ENCODE data around the gene STIL.
"Not testable (repeated sequence)": the region's sequence is repeated elsewhere in the genome, so short reads cannot be mapped to it uniquely, and the experiment has no call there.

The STIL gene

DNA sequence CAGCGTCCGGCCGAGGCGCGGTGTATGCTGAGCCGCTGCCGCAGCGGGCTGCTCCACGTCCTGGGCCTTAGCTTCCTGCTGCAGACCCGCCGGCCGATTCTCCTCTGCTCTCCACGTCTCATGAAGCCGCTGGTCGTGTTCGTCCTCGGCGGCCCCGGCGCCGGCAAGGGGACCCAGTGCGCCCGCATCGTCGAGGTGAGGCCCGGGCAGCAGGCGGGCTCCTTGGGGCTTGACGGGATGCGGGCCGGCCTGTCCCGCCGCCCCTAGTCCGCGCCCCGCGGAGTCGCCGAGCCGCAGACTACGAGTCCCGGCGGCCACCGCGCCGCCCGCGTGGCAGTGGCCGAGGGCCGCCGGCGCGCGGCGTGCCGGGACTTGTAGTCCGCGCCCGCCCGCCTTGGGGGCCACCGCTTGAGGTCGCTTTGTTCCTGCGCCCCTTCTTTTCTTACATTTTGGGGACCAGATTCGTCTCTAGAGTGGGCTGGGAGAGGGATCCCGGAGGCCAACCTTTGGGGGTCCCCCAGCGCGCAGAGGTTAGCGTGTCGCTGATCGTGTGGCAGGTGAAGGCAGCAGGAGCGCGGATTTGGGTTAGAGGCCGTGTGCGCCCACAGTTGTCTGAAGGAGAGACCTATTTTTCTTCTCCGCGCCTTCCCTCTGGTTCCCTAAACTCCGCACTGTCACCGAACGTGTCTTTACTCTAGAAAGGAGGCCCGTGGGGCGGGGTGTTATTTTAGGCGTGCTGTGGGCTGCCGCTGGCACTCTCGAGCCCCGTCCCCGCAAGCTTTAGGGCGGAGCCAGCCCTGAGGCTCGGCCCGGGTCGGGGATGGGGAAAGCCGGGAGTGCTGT, 20.2 kb upstream of the STIL start:
- H3K9ac ChIP-seq (ENCODE audit: low read depth, low read length) = peak overlapping the region; percentile 94
- peaks cover under 1% of the 10 kb centered on the region for H3K36me3 ChIP-seq (ENCODE audit: insufficient read depth, low read length)
- H3K4me3 ChIP-seq (ENCODE audit: low read length) = peak overlapping the region; percentile 93
- H3K4me2 ChIP-seq (ENCODE audit: low read length) = peak overlapping the region; percentile 74
- H3K27me3 ChIP-seq (ENCODE audit: control insufficient read depth, insufficient read depth, low read length) = no peaks in the 10 kb centered on the region
- H3K9me3 ChIP-seq (replicated peaks; ENCODE audit: low read length) = no peaks in the 10 kb centered on the region
- H3K4me1 ChIP-seq (ENCODE audit: control insufficient read depth, insufficient read depth, low read length) = peaks cover 17% of the 10 kb centered on the region

DNA sequence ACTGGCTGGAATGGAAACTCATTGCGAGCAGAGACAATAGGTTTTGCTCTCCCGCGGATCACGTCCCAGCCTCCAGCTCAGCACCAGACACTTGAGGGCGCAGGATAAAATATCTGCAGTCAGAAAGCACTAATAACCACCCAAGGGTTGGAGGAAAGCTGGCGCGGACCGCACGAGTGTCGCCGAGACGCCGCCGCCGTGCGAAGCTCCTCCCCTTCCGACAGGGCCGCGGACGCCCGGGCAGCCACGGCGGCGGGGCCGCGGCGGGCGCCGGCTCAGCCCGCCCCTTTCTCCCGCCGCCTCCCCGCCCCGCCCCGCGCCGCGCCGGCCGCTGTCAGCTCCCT, 19.6 kb upstream of the STIL start, which contains the start of gene CMPK1:
Gene CMPK1 (plus strand): TSS at position 213 of the 344 bp plus-strand sequence. CDS start 156 bp downstream, outside the sequence.
- Histone ChIP-seq H3K4me1 (ENCODE audit: control insufficient read depth, insufficient read depth, low read length) (peaks cover 17% of the 10 kb centered on the region), H3K9me3 (replicated peaks; ENCODE audit: low read length) (no peaks in the 10 kb centered on the region), H3K4me3 (ENCODE audit: low read length) (peak within 1 kb of the TSS; percentile 93)

DNA sequence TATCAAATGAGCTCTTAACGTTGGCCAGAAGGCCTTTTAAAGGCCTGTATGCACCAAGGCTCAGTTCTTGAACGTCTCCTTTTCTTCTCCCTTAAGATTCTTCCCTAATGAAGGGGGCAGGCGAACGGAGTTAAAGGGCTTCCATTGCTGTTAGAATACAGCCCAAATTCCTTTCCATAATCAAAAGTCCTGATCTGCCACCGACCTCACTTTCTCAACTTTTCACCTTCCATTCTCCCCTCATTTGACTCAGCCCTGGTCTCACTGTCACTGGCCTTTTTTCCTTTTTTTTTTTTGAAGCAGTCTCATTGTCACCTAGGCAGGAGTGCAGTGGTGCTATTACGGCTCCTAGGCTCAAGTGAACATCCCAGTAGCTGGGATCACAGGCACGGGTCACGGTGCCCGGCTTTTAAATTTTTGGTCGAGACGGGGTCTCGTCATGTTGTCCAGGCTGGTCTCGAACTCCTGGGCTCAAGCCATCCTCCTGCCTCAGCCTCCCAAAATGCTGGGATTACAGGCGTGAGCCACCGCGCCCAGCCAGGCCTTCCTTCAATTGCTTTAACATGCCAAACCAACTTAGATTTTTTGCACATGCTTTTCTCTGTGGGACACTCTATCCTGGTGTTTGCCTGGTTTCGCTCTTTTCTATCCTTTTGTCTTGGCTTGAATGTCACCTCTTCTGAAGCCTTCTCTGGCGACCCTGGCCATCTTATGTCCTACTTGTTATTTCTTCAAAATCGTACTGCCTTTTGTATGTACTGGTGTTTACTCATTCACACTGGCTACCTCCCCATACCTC, 19.0 kb upstream of the STIL start:
- H3K4me3 ChIP-seq (ENCODE audit: low read length) = peak overlapping the region; percentile 93
- H3K9me3 ChIP-seq (replicated peaks; ENCODE audit: low read length) = no peaks in the 10 kb centered on the region
- peak overlapping the region; percentile 94 for H3K9ac ChIP-seq (ENCODE audit: low read depth, low read length)
- peaks cover 17% of the 10 kb centered on the region for H3K4me1 ChIP-seq (ENCODE audit: control insufficient read depth, insufficient read depth, low read length)
- H3K36me3 ChIP-seq (ENCODE audit: insufficient read depth, low read length) = no peaks in the 10 kb centered on the region
- no peaks in the 10 kb centered on the region for H3K27me3 ChIP-seq (ENCODE audit: control insufficient read depth, insufficient read depth, low read length)
- peak overlapping the region; percentile 74 for H3K4me2 ChIP-seq (ENCODE audit: low read length)

More for the DNA sequence above, 19.6 kb upstream of the STIL start, which contains the start of gene CMPK1:
- Histone ChIP-seq H3K27me3 (ENCODE audit: control insufficient read depth, insufficient read depth, low read length) (no peaks in the 10 kb centered on the region), H3K4me2 (ENCODE audit: low read length) (peak within 1 kb of the TSS; percentile 74), H3K9ac (ENCODE audit: low read depth, low read length) (peak within 1 kb of the TSS; percentile 94), H3K36me3 (ENCODE audit: insufficient read depth, low read length) (no peaks in the 10 kb centered on the region)

DNA sequence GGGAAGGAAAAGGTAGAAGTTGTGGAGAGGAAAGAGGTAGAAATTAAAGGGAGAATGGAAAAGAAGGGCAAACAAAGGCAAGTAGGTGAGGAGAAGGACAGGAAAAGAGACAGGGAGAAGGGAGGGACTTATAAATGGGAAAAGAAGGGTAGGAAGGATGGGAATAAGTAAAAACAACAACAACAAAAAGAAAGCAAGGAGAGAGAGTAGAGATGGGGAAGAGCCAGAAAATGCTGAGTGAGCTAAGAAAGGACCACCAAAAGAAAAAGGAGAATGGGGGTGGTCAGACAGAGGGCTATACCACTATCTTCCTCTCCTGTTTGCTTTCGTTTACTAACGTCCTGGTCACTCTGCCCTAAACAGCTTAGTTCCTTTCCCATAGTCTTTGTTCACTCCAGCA, 17.9 kb upstream of the STIL start:
- H3K4me2 ChIP-seq (ENCODE audit: low read length) = peak overlapping the region; percentile 74
- H3K9ac ChIP-seq (ENCODE audit: low read depth, low read length) = peak overlapping the region; percentile 94
- no peaks in the 10 kb centered on the region for H3K9me3 ChIP-seq (replicated peaks; ENCODE audit: low read length)
- no peaks in the 10 kb centered on the region for H3K36me3 ChIP-seq (ENCODE audit: insufficient read depth, low read length)
- peaks cover 17% of the 10 kb centered on the region for H3K4me1 ChIP-seq (ENCODE audit: control insufficient read depth, insufficient read depth, low read length)
- no peaks in the 10 kb centered on the region for H3K27me3 ChIP-seq (ENCODE audit: control insufficient read depth, insufficient read depth, low read length)
- no peak overlapping the region for H3K4me3 ChIP-seq (ENCODE audit: low read length)

DNA sequence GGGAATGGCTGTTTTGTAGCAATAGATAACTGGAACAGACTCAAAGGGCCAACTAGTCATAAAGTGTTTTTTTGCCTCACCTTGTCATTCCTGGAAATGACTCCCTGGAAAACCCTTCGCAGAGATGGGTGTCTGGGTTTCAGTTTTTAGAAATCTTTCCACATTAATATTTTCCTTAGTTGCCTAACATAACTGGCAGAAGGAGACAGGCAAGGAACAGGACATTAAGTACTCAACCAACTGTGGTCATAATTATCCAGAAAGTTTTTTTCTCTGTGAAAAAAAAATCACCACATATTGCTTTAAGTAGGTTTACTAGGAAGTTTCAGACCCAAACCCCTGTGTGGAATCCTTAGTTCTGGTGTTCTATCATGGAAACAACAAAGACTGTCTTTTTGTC, 16.3 kb upstream of the STIL start:
- peaks cover 17% of the 10 kb centered on the region for H3K4me1 ChIP-seq (ENCODE audit: control insufficient read depth, insufficient read depth, low read length)
- H3K4me3 ChIP-seq (ENCODE audit: low read length) = no peak overlapping the region
- H3K9ac ChIP-seq (ENCODE audit: low read depth, low read length) = no peak overlapping the region
- no peaks in the 10 kb centered on the region for H3K9me3 ChIP-seq (replicated peaks; ENCODE audit: low read length)
- H3K4me2 ChIP-seq (ENCODE audit: low read length) = no peak overlapping the region
- H3K27me3 ChIP-seq (ENCODE audit: control insufficient read depth, insufficient read depth, low read length) = no peaks in the 10 kb centered on the region
- no peaks in the 10 kb centered on the region for H3K36me3 ChIP-seq (ENCODE audit: insufficient read depth, low read length)

DNA sequence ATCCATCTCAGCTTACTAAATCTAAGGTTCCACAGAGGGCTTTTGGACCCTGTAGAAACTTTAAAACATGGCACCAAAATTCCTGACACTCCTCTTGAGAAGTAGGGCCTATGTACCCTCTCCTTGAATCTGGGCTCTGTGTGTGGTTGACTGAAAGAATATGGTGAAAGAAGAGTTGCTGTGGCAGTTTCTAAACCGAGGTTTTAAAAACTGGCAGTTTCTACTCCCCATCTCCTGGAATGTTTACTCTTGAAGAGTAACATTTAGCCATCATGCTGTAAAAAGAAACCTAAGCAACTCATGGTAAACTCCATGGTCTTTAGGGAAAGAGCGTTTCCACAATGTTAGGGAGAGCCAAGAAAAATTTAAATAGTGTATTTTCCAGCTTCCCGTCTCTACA, 15.0 kb upstream of the STIL start:
- Histone ChIP-seq H3K4me1 (ENCODE audit: control insufficient read depth, insufficient read depth, low read length) (peaks cover 15% of the 10 kb centered on the region), H3K27me3 (ENCODE audit: control insufficient read depth, insufficient read depth, low read length) (no peaks in the 10 kb centered on the region), H3K36me3 (ENCODE audit: insufficient read depth, low read length) (no peaks in the 10 kb centered on the region), H3K9ac (ENCODE audit: low read depth, low read length) (no peak overlapping the region), H3K4me2 (ENCODE audit: low read length) (no peak overlapping the region), H3K9me3 (replicated peaks; ENCODE audit: low read length) (no peaks in the 10 kb centered on the region), H3K4me3 (ENCODE audit: low read length) (no peak overlapping the region)

DNA sequence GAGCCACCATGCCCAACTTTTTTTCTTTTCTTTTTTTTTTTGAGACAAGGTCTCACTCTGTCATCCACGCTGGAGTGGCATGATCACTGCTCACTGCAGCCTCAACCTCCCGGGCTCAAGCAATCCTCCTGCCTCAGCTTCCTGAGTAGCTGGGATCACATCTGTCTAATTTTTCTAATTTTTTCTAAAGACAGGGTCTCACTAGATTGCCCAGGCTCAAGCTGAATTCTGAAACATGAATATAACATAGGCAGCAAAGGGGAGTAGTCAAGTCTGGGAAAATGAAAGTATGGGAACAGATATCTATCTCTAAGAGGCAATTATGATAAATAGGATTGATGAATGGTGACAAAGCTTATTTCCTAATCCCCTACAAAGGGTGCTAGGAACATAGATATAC, 12.3 kb upstream of the STIL start:
- no peak overlapping the region for H3K4me3 ChIP-seq (ENCODE audit: low read length)
- H3K27me3 ChIP-seq (ENCODE audit: control insufficient read depth, insufficient read depth, low read length) = no peaks in the 10 kb centered on the region
- H3K4me2 ChIP-seq (ENCODE audit: low read length) = no peak overlapping the region
- H3K4me1 ChIP-seq (ENCODE audit: control insufficient read depth, insufficient read depth, low read length) = no peaks in the 10 kb centered on the region
- no peaks in the 10 kb centered on the region for H3K36me3 ChIP-seq (ENCODE audit: insufficient read depth, low read length)
- no peak overlapping the region for H3K9ac ChIP-seq (ENCODE audit: low read depth, low read length)
- no peaks in the 10 kb centered on the region for H3K9me3 ChIP-seq (replicated peaks; ENCODE audit: low read length)

DNA sequence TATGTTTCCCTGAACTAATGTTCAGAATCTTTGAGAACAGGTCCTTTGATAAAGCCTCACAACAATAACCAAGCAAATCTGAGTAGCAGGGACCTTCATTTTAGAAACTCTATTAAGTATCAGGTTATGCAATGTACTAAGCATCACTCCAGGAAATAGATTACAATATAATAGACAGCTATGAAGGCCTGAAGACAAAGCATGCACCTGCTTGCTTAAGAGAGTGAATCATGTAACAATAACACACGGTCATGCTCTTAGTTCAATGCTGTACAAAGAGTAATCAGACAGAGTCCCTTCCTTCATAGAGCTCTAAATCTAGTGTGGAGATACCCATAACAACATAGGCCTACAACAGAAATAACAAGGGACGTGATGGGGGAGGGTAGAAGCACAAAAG, 11.6 kb upstream of the STIL start:
- Histone ChIP-seq H3K9me3 (replicated peaks; ENCODE audit: low read length) (no peaks in the 10 kb centered on the region), H3K4me2 (ENCODE audit: low read length) (no peak overlapping the region), H3K4me1 (ENCODE audit: control insufficient read depth, insufficient read depth, low read length) (no peaks in the 10 kb centered on the region), H3K36me3 (ENCODE audit: insufficient read depth, low read length) (no peaks in the 10 kb centered on the region), H3K27me3 (ENCODE audit: control insufficient read depth, insufficient read depth, low read length) (no peaks in the 10 kb centered on the region), H3K9ac (ENCODE audit: low read depth, low read length) (no peak overlapping the region), H3K4me3 (ENCODE audit: low read length) (no peak overlapping the region)

DNA sequence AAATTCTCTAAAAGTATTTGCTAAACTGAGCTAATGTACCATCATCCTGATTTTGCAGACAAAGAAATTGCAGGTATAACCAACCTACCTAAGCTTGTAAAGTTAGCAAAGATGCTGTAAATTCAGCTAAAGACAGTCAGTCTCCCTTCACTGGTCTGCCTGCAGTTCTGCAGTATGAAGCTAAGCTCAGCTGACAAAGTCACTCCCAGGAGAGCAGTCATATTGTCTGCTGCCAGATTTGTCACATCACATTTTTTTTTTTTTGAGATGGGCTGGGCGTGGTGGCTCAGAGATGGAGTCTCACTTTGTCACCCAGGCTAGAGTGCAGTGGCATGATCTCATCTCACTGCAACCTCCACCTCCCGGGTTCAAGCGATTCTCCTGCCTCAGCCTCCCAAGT, 10.7 kb upstream of the STIL start:
- no peaks in the 10 kb centered on the region for H3K36me3 ChIP-seq (ENCODE audit: insufficient read depth, low read length)
- H3K9me3 ChIP-seq (replicated peaks; ENCODE audit: low read length) = no peaks in the 10 kb centered on the region
- no peak overlapping the region for H3K4me2 ChIP-seq (ENCODE audit: low read length)
- no peak overlapping the region for H3K4me3 ChIP-seq (ENCODE audit: low read length)
- H3K27me3 ChIP-seq (ENCODE audit: control insufficient read depth, insufficient read depth, low read length) = no peaks in the 10 kb centered on the region
- no peaks in the 10 kb centered on the region for H3K4me1 ChIP-seq (ENCODE audit: control insufficient read depth, insufficient read depth, low read length)
- H3K9ac ChIP-seq (ENCODE audit: low read depth, low read length) = no peak overlapping the region

DNA sequence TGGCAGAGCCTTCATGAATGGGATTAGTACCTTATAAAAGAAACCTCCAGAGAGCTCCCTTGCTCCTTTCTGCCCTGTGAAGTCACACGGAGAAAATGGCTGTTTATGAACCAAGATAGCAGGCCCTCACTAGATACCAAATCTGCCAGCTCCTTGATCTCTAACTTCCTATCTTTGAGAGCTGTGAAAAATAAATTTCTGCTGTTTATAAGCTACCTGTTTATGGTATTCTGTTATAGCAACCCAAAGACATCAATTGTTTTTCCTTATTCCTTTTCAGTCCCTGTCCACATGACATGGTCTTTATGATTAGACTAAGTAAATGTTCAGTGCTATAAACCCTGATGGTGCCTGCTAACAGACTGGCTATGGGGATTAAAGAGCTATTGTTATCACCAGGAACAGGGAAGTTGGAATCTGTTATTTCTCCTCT, 9.7 kb upstream of the STIL start:
- H3K9me3 ChIP-seq (replicated peaks; ENCODE audit: low read length) = no peaks in the 10 kb centered on the region
- no peaks in the 10 kb centered on the region for H3K36me3 ChIP-seq (ENCODE audit: insufficient read depth, low read length)
- H3K4me2 ChIP-seq (ENCODE audit: low read length) = no peak overlapping the region
- no peaks in the 10 kb centered on the region for H3K27me3 ChIP-seq (ENCODE audit: control insufficient read depth, insufficient read depth, low read length)
- no peak overlapping the region for H3K9ac ChIP-seq (ENCODE audit: low read depth, low read length)
- H3K4me3 ChIP-seq (ENCODE audit: low read length) = no peak overlapping the region
- H3K4me1 ChIP-seq (ENCODE audit: control insufficient read depth, insufficient read depth, low read length) = no peaks in the 10 kb centered on the region

DNA sequence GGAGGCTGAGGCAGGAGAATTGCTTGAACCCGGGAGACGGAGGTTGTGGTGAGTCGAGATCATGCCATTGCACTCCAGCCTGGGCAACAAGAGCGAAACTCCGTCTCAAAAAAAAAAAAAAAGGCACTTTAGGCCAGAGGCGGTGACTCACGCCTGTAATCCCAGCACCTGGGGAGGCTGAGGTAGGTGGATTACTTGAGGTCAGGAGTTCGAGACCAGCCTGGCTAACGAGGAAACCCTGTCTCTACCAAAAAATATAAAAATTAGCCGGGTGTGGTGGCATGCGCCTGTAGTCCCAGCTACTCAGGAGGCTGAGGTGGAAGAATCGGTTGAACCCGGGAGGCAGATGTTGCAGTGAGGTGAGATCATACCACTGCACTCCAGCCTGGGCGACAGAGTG, 6.0 kb upstream of the STIL start:
- not testable (repeated sequence) for H3K4me3 ChIP-seq (ENCODE audit: low read length); H3K9me3 ChIP-seq (replicated peaks; ENCODE audit: low read length); H3K9ac ChIP-seq (ENCODE audit: low read depth, low read length); H3K36me3 ChIP-seq (ENCODE audit: insufficient read depth, low read length); H3K4me1 ChIP-seq (ENCODE audit: control insufficient read depth, insufficient read depth, low read length); H3K4me2 ChIP-seq (ENCODE audit: low read length); H3K27me3 ChIP-seq (ENCODE audit: control insufficient read depth, insufficient read depth, low read length)

All from skeletal muscle satellite cell (primary cell).